A673 (cell line): Measurements from ENCODE around the gene NUMB. TPM values are rescaled to one million over a fixed set of nuclear protein-coding genes. Genes with fewer than 3 reads are reported as not detected.
A peak's percentile ranks its signal among the peaks of the same experiment; 100 is the strongest.

Source experiments
- Bru-seq: library from RNA; stranded (reverse); fragments of 400-500 nt; gene quantifications from one replicate; lab custom pipeline; 2021; lab: Mats Ljungman, UMichigan
- BruChase-seq, 2 experiments: library from RNA; stranded (reverse); fragments of 400-500 nt; gene quantifications; one replicate each; lab custom pipeline; 2021; lab: Mats Ljungman, UMichigan
- BruUV-seq: library from RNA; stranded (reverse); fragments of 400-500 nt; replicated peaks from 2 replicates; lab custom pipeline; 2021; lab: Mats Ljungman, UMichigan
- CTCF ChIA-PET: fragments of 300-600 bp; sonication (Branson Sonifier 250); formaldehyde crosslinking; loops from one replicate; lab custom pipeline; 2022; ENCODE audit warnings: antibody characterized with exemption; lab: Charles Lee
- POLR2A ChIA-PET: fragments of 300-600 bp; sonication (Branson Sonifier 250); formaldehyde crosslinking; loops from one replicate; lab custom pipeline; 2022; ENCODE audit warnings: antibody characterized with exemption; ENCODE audit not compliant: low non-redundant PET; lab: Charles Lee
- DNase-seq: peaks from one replicate; pipeline ENCODE4 v3.0.0-alpha.2; 2015; ENCODE audit warnings: low spot score
- H3K27ac ChIP-seq: fragments of 200-600 bp; sonication (generic); 2 replicates; pipeline ENCODE4 v1.5.1; 2016; ENCODE audit warnings: mixed run types, low read depth, mild to moderate bottlenecking, mixed read lengths, antibody characterized with exemption, low read length; ENCODE audit not compliant: poor library complexity, severe bottlenecking
- H3K27me3 ChIP-seq: fragments of 200-600 bp; sonication (generic); replicated peaks from 2 replicates; pipeline ENCODE4 v1.6.1; 2017; ENCODE audit warnings: mixed run types, low read depth, mild to moderate bottlenecking, mixed read lengths, antibody characterized with exemption, low read length; ENCODE audit not compliant: insufficient read depth, poor library complexity
- H3K36me3 ChIP-seq: fragments of 200-600 bp; sonication (generic); 2 replicates; pipeline ENCODE4 v1.6.1; 2016; ENCODE audit warnings: mixed run types, mild to moderate bottlenecking, mixed read lengths, antibody characterized with exemption, low read length; ENCODE audit not compliant: insufficient read depth, poor library complexity, severe bottlenecking
- H3K4me1 ChIP-seq: fragments of 200-600 bp; sonication (generic); 2 replicates; pipeline ENCODE4 v1.6.1; 2017; ENCODE audit warnings: mixed run types, mild to moderate bottlenecking, mixed read lengths, antibody characterized with exemption, low read length; ENCODE audit not compliant: insufficient read depth, poor library complexity, severe bottlenecking
- H3K4me3 ChIP-seq: fragments of 200-600 bp; sonication (generic); 2 replicates; pipeline ENCODE4 v1.5.1; 2016; ENCODE audit warnings: low read depth, mixed run types, mild to moderate bottlenecking, mixed read lengths, low read length; ENCODE audit not compliant: poor library complexity, severe bottlenecking
- H3K9me3 ChIP-seq: fragments of 200-600 bp; sonication (generic); 2 replicates; pipeline ENCODE4 v1.6.1; 2016; ENCODE audit warnings: mixed run types, low read depth, mild to moderate bottlenecking, mixed read lengths, antibody characterized with exemption, low read length; ENCODE audit not compliant: poor library complexity, severe bottlenecking
- EZH2 ChIP-seq: fragments of 200-600 bp; sonication (generic); IDR thresholded peaks from 2 replicates; pipeline ENCODE4 v1.6.1; 2017; ENCODE audit warnings: borderline replicate concordance, low read depth, mild to moderate bottlenecking, mixed read lengths, antibody characterized with exemption, low read length; ENCODE audit not compliant: poor library complexity, severe bottlenecking
- intact Hi-C: fragments of 100-400 bp; cut with micrococcal nuclease; formaldehyde crosslinking; loops from one replicate; pipeline ENCODE4 v1.10.0; 2022; ENCODE audit not compliant: unreplicated experiment
- long read RNA-seq: library from polyadenylated mRNA; stranded (forward); transcript quantifications from one replicate; pipeline ENCODE4 v2.0.0, GENCODE V29; 2022
- total RNA-seq: library from RNA; stranded (reverse); gene quantifications from 2 replicates; pipeline ENCODE4 v1.2.3, GENCODE V29; 2021
- TF ChIP-seq, protein P1 (sequence below): fragments of 300-800, 200-600 bp; sonication (generic); conservative IDR thresholded peaks from 2 replicates; pipeline ENCODE4 v1.5.1; 2017; ENCODE audit warnings: low read depth, mild to moderate bottlenecking, antibody characterized with exemption, low read length, moderate library complexity, mixed read lengths

NUMB gene
- total RNA-seq (46.3 and 59.8 TPM in 2 replicates), Bru-seq, nascent RNA (percentile 79 among the genes with signal in this experiment), BruChase-seq, experiment 1, labeled RNA remaining after a 2-hour chase (percentile 75 among the genes with signal in this experiment), BruChase-seq, experiment 2, labeled RNA remaining after a 6-hour chase (percentile 73 among the genes with signal in this experiment)
- long read RNA-seq, transcript NUMB-225 (12 exons, 3,547 nt) = minor isoform, 7 of 124 reads
- long read RNA-seq, transcript NUMB-211 (11 exons, 3,607 nt) = major isoform, 23 of 124 reads
- long read RNA-seq, transcript NUMB-215 (12 exons, 3,037 nt) = minor isoform, 14 of 124 reads
- long read RNA-seq, partial matches to known transcripts = 6 of 124 reads
- long read RNA-seq, other reads (novel, unspliced or antisense) = 68 of 124 reads

DNA sequence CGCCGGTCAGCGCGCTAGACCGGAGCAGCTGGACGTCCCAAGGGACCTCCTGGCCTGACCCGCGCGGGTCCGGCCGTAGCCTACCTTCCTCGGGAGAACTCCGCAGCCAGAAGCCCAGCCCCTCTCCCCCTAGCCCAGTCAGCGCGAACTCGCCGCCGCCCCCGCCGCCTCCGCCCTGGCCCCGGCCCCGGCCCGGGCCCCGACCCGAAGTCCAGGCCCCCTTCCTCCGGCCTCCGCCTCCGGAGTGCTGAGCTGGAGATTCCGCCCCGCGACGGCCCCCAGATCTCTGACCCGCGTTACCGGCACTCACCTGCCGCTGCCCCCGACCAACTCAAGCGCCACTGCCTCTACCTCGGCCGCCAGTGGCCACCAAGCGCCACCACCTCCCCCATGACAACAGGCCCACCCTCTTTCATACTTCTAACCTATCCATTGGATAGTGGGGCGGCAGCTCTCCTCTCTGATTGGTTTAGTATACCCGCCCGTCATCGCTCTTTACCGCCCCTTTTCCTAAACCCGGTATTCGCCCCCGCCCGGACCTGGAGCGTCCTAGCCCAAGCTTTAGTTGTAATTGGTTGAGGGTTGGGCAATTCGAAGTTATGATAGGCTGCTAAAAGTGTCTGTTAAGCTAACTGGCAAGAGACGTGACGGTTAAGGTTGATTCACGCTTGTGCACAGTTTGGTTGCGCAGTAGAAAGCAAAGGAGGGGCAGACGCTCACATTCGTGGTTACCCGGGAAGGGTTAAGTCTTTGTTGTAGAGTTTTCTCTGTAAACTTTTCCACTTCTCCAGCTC is at the start of gene NUMB:
Gene NUMB, minus strand, starts transcription at position 364 of the 794 bp plus-strand sequence. CDS start 102,795 bp downstream, outside the sequence.
- H3K36me3 ChIP-seq = no peaks in the 10 kb centered on the region
- TF ChIP-seq, protein P1, sequence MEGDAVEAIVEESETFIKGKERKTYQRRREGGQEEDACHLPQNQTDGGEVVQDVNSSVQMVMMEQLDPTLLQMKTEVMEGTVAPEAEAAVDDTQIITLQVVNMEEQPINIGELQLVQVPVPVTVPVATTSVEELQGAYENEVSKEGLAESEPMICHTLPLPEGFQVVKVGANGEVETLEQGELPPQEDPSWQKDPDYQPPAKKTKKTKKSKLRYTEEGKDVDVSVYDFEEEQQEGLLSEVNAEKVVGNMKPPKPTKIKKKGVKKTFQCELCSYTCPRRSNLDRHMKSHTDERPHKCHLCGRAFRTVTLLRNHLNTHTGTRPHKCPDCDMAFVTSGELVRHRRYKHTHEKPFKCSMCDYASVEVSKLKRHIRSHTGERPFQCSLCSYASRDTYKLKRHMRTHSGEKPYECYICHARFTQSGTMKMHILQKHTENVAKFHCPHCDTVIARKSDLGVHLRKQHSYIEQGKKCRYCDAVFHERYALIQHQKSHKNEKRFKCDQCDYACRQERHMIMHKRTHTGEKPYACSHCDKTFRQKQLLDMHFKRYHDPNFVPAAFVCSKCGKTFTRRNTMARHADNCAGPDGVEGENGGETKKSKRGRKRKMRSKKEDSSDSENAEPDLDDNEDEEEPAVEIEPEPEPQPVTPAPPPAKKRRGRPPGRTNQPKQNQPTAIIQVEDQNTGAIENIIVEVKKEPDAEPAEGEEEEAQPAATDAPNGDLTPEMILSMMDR = no peak
- TF ChIP-seq EZH2 = no peak
- H3K9me3 ChIP-seq = no peaks in the 10 kb centered on the region
- peaks cover 62% of the 10 kb centered on the region for H3K4me1 ChIP-seq
- intact Hi-C loops = no loop called here
- DNase-seq = peak; percentile 100
- peak within 1 kb of the TSS; percentile 87 for H3K4me3 ChIP-seq
- ChIA-PET POLR2A (interaction anchor here (0.6 kb wide), 2 partner anchors 148 to 430 kb away, joined by 5 to 24 read pairs; no protein-coding TSS in a partner anchor), CTCF (interaction anchor here (0.7 to 1.5 kb wide), 3 partner anchors 14 to 285 kb away, joined by 3 to 5 read pairs (median 4); no protein-coding TSS in a partner anchor)
- peak within 1 kb of the TSS; percentile 84 for H3K27ac ChIP-seq
- no peaks in the 10 kb centered on the region for H3K27me3 ChIP-seq
- BruUV-seq = no TSS peak

DNA sequence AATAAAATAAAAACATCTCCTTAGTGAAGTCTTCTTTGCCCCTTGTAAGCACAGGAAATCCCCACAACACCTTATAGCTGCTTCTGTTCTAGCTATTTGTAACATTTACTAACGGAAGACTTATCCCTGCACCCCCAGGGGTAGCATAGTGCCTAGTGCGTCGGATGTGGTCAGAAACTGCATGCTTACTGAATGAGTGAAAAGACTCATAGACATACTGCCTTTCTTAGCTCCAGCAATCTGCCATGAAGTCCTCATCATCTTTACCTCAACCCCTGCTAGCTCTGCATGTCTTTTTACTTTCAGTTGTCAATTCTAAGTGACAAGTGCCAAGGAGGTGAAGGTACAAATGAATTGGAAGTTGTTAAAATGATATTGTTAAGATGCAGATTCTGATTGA is 45.3 kb upstream of the NUMB start:
- intact Hi-C loops = no loop called here
- POLR2A ChIA-PET = no interaction called here
- no peaks in the 10 kb centered on the region for H3K4me1 ChIP-seq
- CTCF ChIA-PET = interaction anchor here (0.7 kb wide), 1 partner anchor 32 kb away, joined by 3 read pairs; no protein-coding TSS in a partner anchor
- H3K27ac ChIP-seq = no peak overlapping the region
- no peaks in the 10 kb centered on the region for H3K27me3 ChIP-seq
- H3K4me3 ChIP-seq = no peak overlapping the region
- no peaks in the 10 kb centered on the region for H3K36me3 ChIP-seq
- H3K9me3 ChIP-seq = no peaks in the 10 kb centered on the region
- TF ChIP-seq EZH2 = no peak
- TF ChIP-seq, protein P1 = no peak
- DNase-seq = no peak
- no TSS peak for BruUV-seq

DNA sequence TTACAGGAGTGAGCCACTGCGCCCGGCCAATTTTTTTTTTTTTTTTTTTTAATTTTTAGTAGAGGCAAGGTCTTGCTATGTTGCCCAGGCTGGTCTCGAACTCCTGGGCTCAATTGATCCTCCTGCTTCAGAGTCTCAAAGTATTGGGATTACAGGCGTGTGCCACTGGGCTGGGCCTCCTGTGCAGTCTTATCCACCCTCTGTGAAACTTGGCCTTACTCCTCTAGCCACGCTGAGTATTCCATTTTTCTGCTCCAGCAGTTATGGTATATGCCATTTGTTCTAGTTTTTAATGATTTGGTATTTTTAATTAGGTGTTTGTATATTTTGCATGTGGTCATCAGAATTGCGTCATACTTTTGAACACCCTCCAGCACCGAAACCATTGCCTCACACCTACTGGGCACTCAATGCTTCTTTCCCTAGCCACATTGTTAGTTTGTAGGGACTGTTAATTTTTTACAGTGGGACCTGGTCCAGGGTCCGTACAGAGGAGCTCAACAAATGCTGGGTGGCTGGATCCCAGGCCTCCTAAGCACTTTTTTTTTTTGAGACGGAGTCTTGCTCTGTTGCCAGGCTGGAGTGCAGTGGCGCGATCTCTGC is 43.8 kb upstream of the NUMB start:
- Histone ChIP-seq H3K36me3 (no peaks in the 10 kb centered on the region), H3K9me3 (no peaks in the 10 kb centered on the region), H3K4me3 (no peak overlapping the region), H3K27me3 (no peaks in the 10 kb centered on the region), H3K27ac (no peak overlapping the region), H3K4me1 (no peaks in the 10 kb centered on the region)
- CTCF ChIA-PET = no interaction called here
- intact Hi-C loops = no loop called here
- TF ChIP-seq EZH2 = no peak
- TF ChIP-seq, protein P1 = no peak
- POLR2A ChIA-PET = interaction anchor here (0.7 kb wide), 1 partner anchor 207 kb away, joined by 4 read pairs; no protein-coding TSS in a partner anchor
- no peak for DNase-seq
- BruUV-seq = no TSS peak
